Ovary (tissue), 9 donors: ENCODE measurements around the gene CRHR1. TPM values are rescaled to one million over a fixed set of nuclear protein-coding genes. Genes with fewer than 3 reads are reported as not detected.

Experiments
- DNase-seq, 5 donors: peaks; one replicate each; pipeline ENCODE4 v3.0.0-alpha.2; 2019 to 2020
- H3K27ac ChIP-seq, 2 donors: fragments of 200-600 bp; one replicate each; pipeline versions ENCODE4 v1.5.1 to v1.8.0; 2019 to 2022
- H3K27me3 ChIP-seq: fragments of 200-600 bp; one replicate; pipeline ENCODE4 v1.8.0; 2022
- H3K36me3 ChIP-seq: fragments of 200-600 bp; sonication (generic); one replicate; pipeline ENCODE4 v1.5.1; 2019
- H3K4me1 ChIP-seq: one replicate; pipeline ENCODE4 v1.8.1; 2013; ENCODE audit warnings: mild to moderate bottlenecking, moderate library complexity; ENCODE audit not compliant: insufficient read depth
- H3K4me3 ChIP-seq: fragments of 200-600 bp; sonication (generic); one replicate; pipeline ENCODE4 v1.5.1; 2017
- H3K9me3 ChIP-seq, 2 donors: fragments of 200-600 bp in 1 of 2; sonication (generic) in 1 of 2; one replicate each; pipeline versions ENCODE4 v1.5.1 to v1.8.1; 2013 to 2019; ENCODE audit warnings: mild to moderate bottlenecking in 1 of 2, moderate library complexity in 1 of 2
- EP300 ChIP-seq: sonication (generic); formaldehyde crosslinking; IDR thresholded peaks from one replicate; pipeline ENCODE4 v1.6.1; 2017; ENCODE audit warnings: antibody characterized with exemption
- POLR2A ChIP-seq: fragments of 450-650 bp; IDR thresholded peaks from one replicate; pipeline ENCODE4 v1.6.1; 2017; ENCODE audit warnings: antibody characterized with exemption, mild to moderate bottlenecking, moderate library complexity
- WGBS, 3 donors: extraction: QIAGEN DNeasy Blood & Tissue Kit in 1 of 3; methylation state at CpG; one replicate each; pipeline versions ENCODE4 v1.1.5 to v1.1.7; 2013 to 2017; 5-methylcytosine and 5-hydroxymethylcytosine counted together
- intact Hi-C, 4 donors: fragments of 100-400 bp; cut with DNase I; formaldehyde crosslinking; loops; one replicate each; pipeline versions ENCODE4 v1.11.0 to v1.15.1; 2022 to 2023
- polyA plus RNA-seq, 2 donors: library from polyadenylated mRNA; stranded (reverse); fragments of 200-250 nt in 1 of 2; fragments of 350-450 nt in 1 of 2; fragmentation: Illumina TruSeq in 1 of 2; extraction: RNeasy Lipid Tissue Mini Kit (QIAGEN cat#74804) in 1 of 2; gene quantifications; one replicate each; pipeline ENCODE4 v1.2.3, GENCODE V29; 2013 to 2014
- total RNA-seq, 7 donors: library from RNA; depleted of rRNA in 2 of 7; stranded (reverse); fragments of >200 nt in 2 of 7; fragmentation: NEBNext Ultra II Directional in 3 of 7; extraction: Animal tissue kit (Norgen Biotek cat#: 25700) in 3 of 7; gene quantifications; one replicate each; pipeline versions ENCODE4 v1.1.0 to v1.2.4, GENCODE V29; 2016 to 2023
- TF ChIP-seq, protein P1 (sequence below), 3 donors: fragments of 450-650 bp in 2 of 3; fragments of 200-600 bp in 1 of 3; IDR thresholded peaks; one replicate each; pipeline versions ENCODE4 v1.5.1 to v1.8.0; 2016 to 2022; ENCODE audit warnings: antibody characterized with exemption in 3 of 3, mild to moderate bottlenecking in 1 of 3
- donor health status: DM: no; HTN: no; CAD: no; lungs with moderate emphysema.
- donor health status: DM: no; HTN: no; CAD: no.
- donor health status: Bipolar disorder and iron deficiency.
- donor health status: DM: yes; HTN: yes; CAD: no.
- donor health status: DM: no; HTN: no; CAD: no.
- donor health status: DM: yes; HTN: yes; CAD: no.

CRHR1 gene
- total and polyA plus RNA-seq, 9 donors, result 0.10 to 1.4 (median 0.33) TPM; not detected in 2

DNA sequence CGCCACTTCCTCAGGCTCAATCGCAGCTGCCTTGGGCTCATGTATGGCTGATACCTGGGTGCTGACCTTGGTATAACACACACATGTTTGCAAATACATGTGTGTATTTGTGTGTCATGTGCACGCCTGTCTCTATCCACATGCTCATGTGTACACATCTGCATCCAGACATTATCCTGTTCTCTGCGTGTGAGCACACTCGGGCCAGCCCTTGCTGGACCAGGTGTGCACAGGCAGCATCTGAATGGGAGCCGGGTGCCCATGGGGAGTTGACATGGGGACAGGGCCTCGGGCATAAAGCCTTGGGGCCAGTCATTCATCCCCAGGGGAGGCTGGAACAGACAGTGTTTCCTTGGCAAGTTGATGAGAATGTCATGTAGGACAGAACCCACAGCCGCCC, 29.1 kb upstream of the CRHR1 start:
- no peak overlapping the region for H3K27ac ChIP-seq
- no peak for DNase-seq
- no peaks in the 10 kb centered on the region for H3K4me1 ChIP-seq
- WGBS, 3 donors, result 74 to 87% (median 76%) methylated on average over 8 of the region's 8 CpGs
- H3K36me3 ChIP-seq, result no peaks in the 10 kb centered on the region
- intact Hi-C loops, result no loop called here
- TF ChIP-seq, protein P1, sequence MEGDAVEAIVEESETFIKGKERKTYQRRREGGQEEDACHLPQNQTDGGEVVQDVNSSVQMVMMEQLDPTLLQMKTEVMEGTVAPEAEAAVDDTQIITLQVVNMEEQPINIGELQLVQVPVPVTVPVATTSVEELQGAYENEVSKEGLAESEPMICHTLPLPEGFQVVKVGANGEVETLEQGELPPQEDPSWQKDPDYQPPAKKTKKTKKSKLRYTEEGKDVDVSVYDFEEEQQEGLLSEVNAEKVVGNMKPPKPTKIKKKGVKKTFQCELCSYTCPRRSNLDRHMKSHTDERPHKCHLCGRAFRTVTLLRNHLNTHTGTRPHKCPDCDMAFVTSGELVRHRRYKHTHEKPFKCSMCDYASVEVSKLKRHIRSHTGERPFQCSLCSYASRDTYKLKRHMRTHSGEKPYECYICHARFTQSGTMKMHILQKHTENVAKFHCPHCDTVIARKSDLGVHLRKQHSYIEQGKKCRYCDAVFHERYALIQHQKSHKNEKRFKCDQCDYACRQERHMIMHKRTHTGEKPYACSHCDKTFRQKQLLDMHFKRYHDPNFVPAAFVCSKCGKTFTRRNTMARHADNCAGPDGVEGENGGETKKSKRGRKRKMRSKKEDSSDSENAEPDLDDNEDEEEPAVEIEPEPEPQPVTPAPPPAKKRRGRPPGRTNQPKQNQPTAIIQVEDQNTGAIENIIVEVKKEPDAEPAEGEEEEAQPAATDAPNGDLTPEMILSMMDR (IDR thresholded peaks at IDR 0.05), result no peak
- TF ChIP-seq POLR2A (no peak), EP300 (no peak)
- H3K4me3 ChIP-seq, result no peak overlapping the region
- no peaks in the 10 kb centered on the region for H3K9me3 ChIP-seq
- no peaks in the 10 kb centered on the region for H3K27me3 ChIP-seq

DNA sequence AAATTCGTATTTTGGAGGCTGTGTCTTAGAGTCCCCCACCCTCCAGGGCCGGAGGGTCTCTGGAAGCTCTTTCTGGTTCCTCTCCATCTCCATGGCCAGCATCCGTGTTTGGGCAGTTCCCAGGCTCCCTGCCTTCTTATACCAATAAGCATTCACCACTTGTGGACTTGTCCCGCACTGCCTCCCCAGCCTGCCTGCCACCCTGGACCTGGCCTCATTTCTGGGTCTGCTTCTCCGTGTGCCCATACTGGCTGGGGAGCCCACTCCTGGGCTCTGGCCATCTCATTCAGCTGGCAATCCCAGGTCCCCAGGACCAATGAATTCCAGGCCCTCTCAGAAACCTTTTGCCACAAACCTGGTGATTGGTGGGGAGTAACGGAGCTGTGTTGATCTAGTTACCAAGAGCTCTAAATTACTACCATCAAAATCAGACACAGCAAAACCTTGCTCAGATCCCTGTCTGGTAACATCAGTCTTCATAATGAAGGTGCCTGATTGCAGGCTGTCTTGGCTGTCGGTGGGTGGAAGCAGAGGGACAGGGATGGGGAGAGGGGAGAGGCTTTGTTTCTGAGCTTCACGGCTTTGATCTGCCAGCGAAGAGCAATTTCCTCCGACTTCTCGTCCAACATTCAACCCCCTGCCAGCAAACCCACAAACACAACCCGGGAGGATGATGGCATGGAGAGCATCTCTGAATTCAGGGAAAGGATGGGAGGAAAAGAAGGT, 27.7 kb upstream of the CRHR1 start:
- H3K4me1 ChIP-seq, result no peaks in the 10 kb centered on the region
- no peak overlapping the region for H3K4me3 ChIP-seq
- intact Hi-C loops, result no loop called here
- no peaks in the 10 kb centered on the region for H3K27me3 ChIP-seq
- H3K36me3 ChIP-seq, result no peaks in the 10 kb centered on the region
- WGBS, 3 donors, result 28 to 35% (median 30%) methylated on average over 12 of the region's 12 CpGs
- TF ChIP-seq POLR2A (no peak), EP300 (no peak)
- TF ChIP-seq, protein P1 (IDR thresholded peaks at IDR 0.05), result no peak
- H3K27ac ChIP-seq, result no peak overlapping the region
- no peak for DNase-seq
- H3K9me3 ChIP-seq, result no peaks in the 10 kb centered on the region

DNA sequence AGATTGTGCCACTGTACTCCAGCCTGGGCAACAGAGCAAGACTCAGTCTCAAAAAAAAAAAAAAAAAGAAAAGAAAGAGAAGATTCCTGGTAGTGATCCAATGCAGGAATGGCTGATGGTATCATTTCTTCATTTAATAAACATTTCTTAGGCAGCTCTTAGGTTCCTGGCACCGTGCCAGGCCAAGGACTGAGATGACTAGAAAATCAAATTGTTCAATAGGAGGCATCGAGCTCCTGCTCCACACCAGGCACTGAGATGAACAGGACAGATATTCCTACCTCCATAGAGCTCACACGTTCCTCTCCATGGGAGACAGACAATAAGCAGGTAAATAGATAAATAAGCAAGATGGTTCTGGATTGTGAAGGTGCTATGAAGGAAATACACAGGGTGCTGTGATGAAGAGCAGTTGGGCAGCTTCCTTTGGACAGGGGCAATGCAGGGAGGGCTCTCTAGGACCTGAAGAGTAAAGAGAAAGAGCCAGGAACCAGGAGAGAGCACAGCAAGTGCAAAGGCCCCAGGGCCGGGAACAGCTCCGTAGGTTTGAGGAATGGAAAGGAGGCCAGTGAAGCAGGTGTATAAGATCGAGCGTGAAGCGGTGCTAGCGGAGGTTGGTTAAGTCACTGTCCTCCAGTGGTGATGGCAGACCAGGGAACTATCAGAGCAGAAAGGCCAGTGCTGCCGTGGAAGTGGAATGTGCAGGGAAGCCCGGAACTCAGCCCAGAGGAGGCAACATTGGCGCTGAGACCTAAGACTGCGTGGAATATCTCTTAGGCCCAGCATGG, 26.5 kb upstream of the CRHR1 start:
- intact Hi-C loops, result no loop called here
- no peak overlapping the region for H3K4me3 ChIP-seq
- WGBS, 3 donors, result 77 to 79% (median 78%) methylated on average over 13 of the region's 13 CpGs

DNA sequence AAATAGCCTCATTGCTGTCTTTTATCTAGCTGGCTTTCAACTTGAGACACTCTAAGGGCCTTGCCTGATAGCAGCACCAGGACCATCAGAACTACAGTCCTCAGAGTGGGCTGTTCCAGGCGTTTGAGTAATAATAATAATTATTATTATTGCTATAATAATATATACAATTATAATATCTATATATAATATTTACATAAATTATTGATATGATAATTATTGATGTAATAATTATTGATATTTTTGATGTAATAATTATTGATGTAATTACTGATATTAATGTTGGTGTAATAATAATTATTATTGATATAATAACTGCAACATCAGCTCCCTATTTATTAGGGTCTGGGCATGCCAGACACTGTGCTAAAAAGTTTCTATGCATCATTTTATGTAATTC, 25.6 kb upstream of the CRHR1 start:
- Histone ChIP-seq H3K9me3 (no peaks in the 10 kb centered on the region), H3K4me1 (no peaks in the 10 kb centered on the region), H3K27me3 (no peaks in the 10 kb centered on the region), H3K36me3 (no peaks in the 10 kb centered on the region), H3K4me3 (no peak overlapping the region), H3K27ac (no peak overlapping the region)
- WGBS, 3 donors, result 57 to 72% (median 71%) methylated on average over 1 of the region's 1 CpG
- intact Hi-C loops, result no loop called here
- TF ChIP-seq POLR2A, result no peak
- TF ChIP-seq, protein P1 (IDR thresholded peaks at IDR 0.05), result no peak
- no peak for TF ChIP-seq EP300
- no peak for DNase-seq

More for the DNA sequence above, 26.5 kb upstream of the CRHR1 start:
- no peaks in the 10 kb centered on the region for H3K36me3 ChIP-seq
- TF ChIP-seq, protein P1 (IDR thresholded peaks at IDR 0.05), result no peak
- TF ChIP-seq POLR2A (no peak), EP300 (no peak)
- DNase-seq, result no peak
- no peaks in the 10 kb centered on the region for H3K9me3 ChIP-seq
- no peaks in the 10 kb centered on the region for H3K4me1 ChIP-seq
- no peaks in the 10 kb centered on the region for H3K27me3 ChIP-seq
- H3K27ac ChIP-seq, result no peak overlapping the region
